Urinary bladder (tissue), 4 donors: ENCODE data around the gene PLEKHA5. TPM values are rescaled to one million over a fixed set of nuclear protein-coding genes. Genes with fewer than 3 reads are reported as not detected.
"Not testable (repeated sequence)": the region's sequence is repeated elsewhere in the genome, so short reads cannot be mapped to it uniquely, and the experiment has no call there.

Experiments
- DNase-seq: peaks from one replicate; pipeline ENCODE4 v3.0.0-alpha.2; 2015; ENCODE audit errors: extremely low spot score
- H3K27ac ChIP-seq: one replicate; pipeline ENCODE4 v1.5.1; 2013; ENCODE audit warnings: low read depth, mild to moderate bottlenecking, moderate library complexity
- H3K36me3 ChIP-seq: one replicate; pipeline ENCODE4 v1.6.1; 2013; ENCODE audit warnings: mild to moderate bottlenecking, moderate library complexity; ENCODE audit not compliant: insufficient read depth
- H3K4me1 ChIP-seq: one replicate; pipeline ENCODE4 v1.6.1; 2013; ENCODE audit warnings: mild to moderate bottlenecking, moderate library complexity; ENCODE audit not compliant: insufficient read depth
- H3K4me3 ChIP-seq: one replicate; pipeline ENCODE4 v1.5.1; 2013; ENCODE audit warnings: low read depth, low read length
- WGBS: extraction: QIAGEN DNeasy Blood & Tissue Kit; methylation state at CpG from one replicate; pipeline ENCODE4 v1.1.7; 2013; 5-methylcytosine and 5-hydroxymethylcytosine counted together
- polyA plus RNA-seq: library from polyadenylated mRNA; stranded (reverse); fragments of 200-250 nt; gene quantifications from one replicate; pipeline ENCODE4 v1.2.3, GENCODE V29; 2013
- total RNA-seq: library from RNA; depleted of rRNA; stranded (reverse); fragments of >200 nt; gene quantifications from one replicate; pipeline ENCODE4 v1.2.3, GENCODE V29; 2014
- donor health status: healthy with polysubstance abuse.
- donor health status: healthy.

The PLEKHA5 gene
- total and polyA plus RNA-seq, 2 donors = 31.0 to 193 TPM

- Histone ChIP-seq H3K27ac (no peak overlapping the region), H3K4me1 (peaks cover 3% of the 10 kb centered on the region), H3K36me3 (no peaks in the 10 kb centered on the region), H3K4me3 (no peak overlapping the region)
- DNase-seq = no peak
- 88% methylated on average over 2 of the region's 2 CpGs for WGBS
Observed at GRCh38 chr12:19165451-19165850, 35.9 kb downstream of the PLEKHA5 start.

- no peak overlapping the region for H3K27ac ChIP-seq
- no peak for DNase-seq
- no peak overlapping the region for H3K4me3 ChIP-seq
- peaks cover 3% of the 10 kb centered on the region for H3K4me1 ChIP-seq
- no peaks in the 10 kb centered on the region for H3K36me3 ChIP-seq
- WGBS = 84% methylated on average over 5 of the region's 5 CpGs
Observed at GRCh38 chr12:19166387-19166786, 36.9 kb downstream of the PLEKHA5 start.

GRCh38 chr12:19166956-19167355, 37.4 kb downstream of the PLEKHA5 start:
- H3K4me3 ChIP-seq = no peak overlapping the region
- H3K36me3 ChIP-seq = no peaks in the 10 kb centered on the region
- H3K27ac ChIP-seq = no peak overlapping the region
- no peak for DNase-seq
- 33% methylated on average over 2 of the region's 2 CpGs for WGBS
- peaks cover 3% of the 10 kb centered on the region for H3K4me1 ChIP-seq

- 96% methylated on average over 1 of the region's 1 CpG for WGBS
- no peak overlapping the region for H3K4me3 ChIP-seq
Observed at GRCh38 chr12:19167708-19168107, 38.2 kb downstream of the PLEKHA5 start.

GRCh38 chr12:19168644-19169043, 39.1 kb downstream of the PLEKHA5 start:
- DNase-seq = no peak
- Histone ChIP-seq H3K36me3 (no peaks in the 10 kb centered on the region), H3K4me3 (no peak overlapping the region), H3K27ac (no peak overlapping the region), H3K4me1 (peaks cover 3% of the 10 kb centered on the region)

More at GRCh38 chr12:19167708-19168107, 38.2 kb downstream of the PLEKHA5 start:
- peaks cover 3% of the 10 kb centered on the region for H3K4me1 ChIP-seq
- no peaks in the 10 kb centered on the region for H3K36me3 ChIP-seq
- no peak for DNase-seq
- H3K27ac ChIP-seq = no peak overlapping the region

- Histone ChIP-seq H3K4me1 (peaks cover 3% of the 10 kb centered on the region), H3K4me3 (no peak overlapping the region), H3K27ac (no peak overlapping the region), H3K36me3 (no peaks in the 10 kb centered on the region)
- DNase-seq = no peak
- WGBS = 91% methylated on average over 1 of the region's 1 CpG
Observed at GRCh38 chr12:19169222-19169621, 39.7 kb downstream of the PLEKHA5 start.

- 97% methylated on average over 9 of the region's 9 CpGs for WGBS
- not testable (repeated sequence) for DNase-seq, H3K4me1 ChIP-seq, H3K27ac ChIP-seq, H3K36me3 ChIP-seq, H3K4me3 ChIP-seq
Observed at GRCh38 chr12:19170286-19170685, 40.8 kb downstream of the PLEKHA5 start.

- H3K27ac ChIP-seq = no peak overlapping the region
- WGBS = 68% methylated on average over 2 of the region's 2 CpGs
- H3K36me3 ChIP-seq = no peaks in the 10 kb centered on the region
- DNase-seq = no peak
- no peaks in the 10 kb centered on the region for H3K4me1 ChIP-seq
- H3K4me3 ChIP-seq = no peak overlapping the region
Observed at GRCh38 chr12:19171731-19172130, 42.2 kb downstream of the PLEKHA5 start.

GRCh38 chr12:19177754-19178153, 48.2 kb downstream of the PLEKHA5 start:
- H3K4me3 ChIP-seq = no peak overlapping the region
- H3K27ac ChIP-seq = no peak overlapping the region
- no peak for DNase-seq
- WGBS = 60% methylated on average over 3 of the region's 3 CpGs
- H3K4me1 ChIP-seq = no peaks in the 10 kb centered on the region
- H3K36me3 ChIP-seq = no peaks in the 10 kb centered on the region

- Histone ChIP-seq H3K36me3 (no peaks in the 10 kb centered on the region), H3K27ac (no peak overlapping the region), H3K4me3 (no peak overlapping the region), H3K4me1 (no peaks in the 10 kb centered on the region)
- WGBS = 69% methylated on average over 4 of the region's 4 CpGs
- DNase-seq = no peak
Observed at GRCh38 chr12:19179986-19180385, 50.5 kb downstream of the PLEKHA5 start.

GRCh38 chr12:19181666-19182426, 52.3 kb downstream of the PLEKHA5 start:
- Histone ChIP-seq H3K4me3 (no peak overlapping the region), H3K4me1 (no peaks in the 10 kb centered on the region), H3K36me3 (no peaks in the 10 kb centered on the region), H3K27ac (no peak overlapping the region)
- WGBS = 80% methylated on average over 8 of the region's 8 CpGs
- no peak for DNase-seq

GRCh38 chr12:19183121-19183838, 53.7 kb downstream of the PLEKHA5 start:
- no peak for DNase-seq
- Histone ChIP-seq H3K36me3 (no peaks in the 10 kb centered on the region), H3K4me1 (no peaks in the 10 kb centered on the region), H3K4me3 (no peak overlapping the region), H3K27ac (no peak overlapping the region)
- WGBS = 90% methylated on average over 5 of the region's 5 CpGs

- no peak overlapping the region for H3K27ac ChIP-seq
- no peaks in the 10 kb centered on the region for H3K4me1 ChIP-seq
- DNase-seq = no peak
- no peaks in the 10 kb centered on the region for H3K36me3 ChIP-seq
- WGBS = 49% methylated on average over 3 of the region's 3 CpGs
- H3K4me3 ChIP-seq = no peak overlapping the region
Observed at GRCh38 chr12:19185262-19185929, 55.9 kb downstream of the PLEKHA5 start.
